Stimulated activated CD8-positive, alpha-beta memory T cell treated with anti-CD3 and anti-CD28 coated beads, Interleukin-15, amount 100 ng/mL, for 48 hours (primary cell): ENCODE results near the gene CAT.

Experiments
- DNase-seq, 2 donors: peaks; one replicate each; pipeline ENCODE4 v3.0.0-alpha.2; 2020; ENCODE audit warnings: low read depth in 2 of 2

CAT gene

DNA sequence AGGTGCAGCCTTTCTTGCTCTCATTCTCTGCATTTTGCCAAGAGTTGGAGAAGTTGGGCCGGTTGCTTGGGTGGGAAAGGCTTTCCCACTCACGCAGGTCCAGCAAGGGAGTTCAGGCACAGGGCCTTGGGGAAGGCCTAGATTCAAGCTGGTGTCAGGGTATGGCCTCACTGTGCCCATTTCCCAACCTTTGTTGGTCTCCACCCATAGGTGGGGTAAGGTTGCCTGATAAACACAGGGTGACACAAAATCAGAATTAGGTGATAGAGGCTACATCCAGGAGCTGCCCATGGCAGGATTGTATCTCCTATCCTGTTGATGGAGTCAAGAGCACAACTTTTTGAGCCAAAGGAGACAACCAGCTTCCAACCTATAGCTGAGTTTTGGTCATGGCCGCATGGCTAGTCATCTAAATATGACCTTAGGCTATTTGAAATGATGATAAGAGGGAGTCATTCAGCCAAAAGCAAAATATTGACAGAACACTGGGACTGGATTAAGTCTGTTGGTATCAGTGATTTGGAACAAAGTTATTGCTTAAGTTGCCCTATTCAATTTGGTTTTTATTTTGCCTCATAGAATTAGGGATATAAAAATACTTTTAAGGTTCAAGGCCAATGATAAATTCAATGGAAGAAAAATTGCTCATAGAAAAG is 20.9 kb downstream of the CAT start:
- DNase-seq = no peak

DNA sequence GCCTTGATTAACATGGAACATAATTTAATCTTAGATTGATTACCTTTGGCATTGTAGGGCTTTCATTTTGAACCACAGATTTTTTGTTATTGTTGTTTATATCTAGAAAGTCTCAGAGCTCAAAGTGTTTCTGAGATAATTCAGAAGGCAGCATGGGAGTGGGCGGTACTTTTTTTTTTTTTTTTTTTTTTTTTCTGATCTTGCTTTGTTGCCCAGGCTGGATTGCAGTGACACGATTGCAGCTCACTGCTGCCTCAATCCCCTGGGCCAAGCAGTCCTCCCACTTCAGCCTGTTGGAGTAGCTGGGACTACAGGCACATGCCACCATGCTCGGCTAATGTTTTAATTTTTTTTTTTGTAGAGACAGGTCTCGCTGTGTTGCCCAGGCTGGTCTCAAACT is 21.5 kb downstream of the CAT start:
- no peak for DNase-seq

DNA sequence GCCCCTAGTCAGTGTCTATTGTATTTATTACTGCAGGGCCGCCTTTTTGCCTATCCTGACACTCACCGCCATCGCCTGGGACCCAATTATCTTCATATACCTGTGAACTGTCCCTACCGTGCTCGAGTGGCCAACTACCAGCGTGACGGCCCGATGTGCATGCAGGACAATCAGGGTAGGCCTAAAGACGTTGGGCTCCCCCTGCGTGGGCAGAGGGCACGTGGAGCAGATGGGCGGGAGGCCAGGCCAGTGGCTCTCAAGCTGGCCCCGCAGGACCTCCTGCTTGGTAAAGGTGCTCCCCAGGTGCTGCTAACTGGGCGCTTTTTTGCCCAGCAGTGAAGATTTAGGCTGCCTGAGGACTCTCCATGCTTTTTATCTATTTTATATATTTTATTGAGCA is 22.5 kb downstream of the CAT start:
- DNase-seq = no peak

DNA sequence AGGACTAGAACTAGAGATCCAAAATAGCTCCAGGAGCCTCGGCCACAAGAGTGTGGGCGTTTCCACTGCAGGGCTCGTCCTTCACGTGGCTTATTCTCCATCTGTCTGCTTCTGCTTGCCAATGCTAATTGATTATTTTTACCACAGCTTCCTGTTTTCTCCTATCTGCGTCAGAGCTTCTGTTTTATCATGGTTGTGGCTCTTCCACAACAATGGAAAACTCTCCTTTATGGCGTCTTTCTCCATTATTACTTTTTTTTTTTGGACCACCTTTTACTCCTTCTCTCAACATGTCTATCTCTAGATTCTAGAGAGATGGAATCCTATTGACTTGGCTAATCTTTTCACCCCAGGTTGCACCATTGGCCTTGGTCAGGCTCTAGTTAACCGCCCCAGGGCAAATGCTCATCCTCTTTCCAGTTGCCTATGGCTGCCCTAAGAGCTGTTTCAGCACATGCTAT is 25.9 kb downstream of the CAT start:
- DNase-seq = no peak

DNA sequence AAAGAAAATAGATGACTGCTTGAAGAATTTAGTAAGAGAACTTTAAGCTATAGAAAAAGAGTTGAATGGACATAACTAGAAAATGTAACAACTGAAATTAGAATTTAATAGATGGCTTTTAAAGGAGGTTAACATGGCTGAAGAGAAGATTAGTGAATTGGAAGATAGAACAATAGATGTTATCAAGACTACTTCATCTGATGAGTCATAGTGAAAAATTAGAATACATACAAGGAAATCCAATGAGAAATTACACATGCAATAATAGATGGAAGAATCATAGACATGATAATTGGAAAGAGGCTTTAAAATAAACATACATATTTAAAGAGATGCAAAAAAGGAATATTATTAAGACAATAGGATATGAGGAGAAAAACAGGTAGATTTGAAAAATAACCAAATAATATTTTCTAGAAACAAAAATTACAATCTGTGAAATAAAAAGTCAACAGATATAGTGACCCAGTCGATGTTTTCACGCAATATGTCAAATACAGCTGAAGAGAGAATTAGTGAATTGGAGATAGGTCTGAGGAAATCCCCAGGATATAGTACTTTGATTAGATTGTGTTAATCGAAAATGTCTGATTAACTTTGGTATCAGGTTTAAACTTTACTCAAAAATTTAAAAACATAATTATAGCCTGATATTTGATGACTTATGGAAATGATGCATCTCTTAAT is 28.2 kb downstream of the CAT start:
- no peak for DNase-seq

DNA sequence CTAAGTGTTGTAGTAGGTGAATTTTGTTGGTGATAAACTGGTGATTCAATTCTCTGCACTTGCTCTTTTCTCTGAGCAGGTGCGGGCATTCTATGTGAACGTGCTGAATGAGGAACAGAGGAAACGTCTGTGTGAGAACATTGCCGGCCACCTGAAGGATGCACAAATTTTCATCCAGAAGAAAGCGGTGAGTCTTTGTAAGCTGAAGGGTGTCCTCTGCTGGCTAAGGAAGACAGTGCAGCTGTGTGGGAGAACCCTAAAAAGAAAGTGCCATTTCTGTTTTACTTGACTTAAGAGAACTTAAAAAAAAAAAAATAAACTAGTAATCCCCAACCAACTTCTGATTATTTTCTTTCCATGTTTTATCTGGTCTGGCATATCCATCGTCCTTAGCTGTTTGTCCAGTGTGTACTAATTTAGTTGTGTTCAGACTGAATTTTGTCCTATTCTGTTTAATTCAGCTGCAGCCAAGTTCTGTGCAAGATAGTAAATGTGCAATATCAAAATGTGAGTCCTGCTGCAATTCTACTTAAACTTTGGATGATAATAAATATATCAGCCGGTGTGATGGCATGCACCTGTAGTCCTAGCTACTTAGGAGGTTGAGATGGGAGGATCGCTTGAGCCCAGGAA is 29.6 kb downstream of the CAT start:
- DNase-seq = no peak

DNA sequence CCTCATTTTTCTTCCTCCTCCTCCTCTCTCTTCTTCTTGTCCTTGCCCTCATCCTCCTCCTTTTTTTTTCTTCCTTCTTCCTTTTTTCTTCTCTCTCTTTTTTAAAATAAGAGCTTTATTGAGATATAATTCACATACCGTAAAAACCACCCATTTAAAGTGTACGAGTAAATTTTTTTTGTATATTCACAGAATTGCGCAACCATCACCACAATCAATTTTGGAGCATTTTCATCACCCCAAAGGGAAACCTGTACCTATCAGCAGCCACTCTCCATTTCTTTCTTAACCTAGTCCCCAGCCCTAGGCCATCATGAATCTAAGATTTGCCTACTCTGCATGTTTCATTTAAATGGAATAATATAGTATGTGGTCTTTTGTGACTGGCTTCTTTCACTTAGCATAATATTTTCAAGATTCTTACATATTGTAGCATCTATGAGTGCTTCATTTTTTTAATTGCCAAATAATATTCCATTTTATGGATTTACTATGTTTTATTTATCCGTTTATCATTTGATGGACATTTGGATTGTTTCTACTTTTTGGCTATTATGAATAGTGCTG is 35.0 kb downstream of the CAT start:
- DNase-seq = no peak

DNA sequence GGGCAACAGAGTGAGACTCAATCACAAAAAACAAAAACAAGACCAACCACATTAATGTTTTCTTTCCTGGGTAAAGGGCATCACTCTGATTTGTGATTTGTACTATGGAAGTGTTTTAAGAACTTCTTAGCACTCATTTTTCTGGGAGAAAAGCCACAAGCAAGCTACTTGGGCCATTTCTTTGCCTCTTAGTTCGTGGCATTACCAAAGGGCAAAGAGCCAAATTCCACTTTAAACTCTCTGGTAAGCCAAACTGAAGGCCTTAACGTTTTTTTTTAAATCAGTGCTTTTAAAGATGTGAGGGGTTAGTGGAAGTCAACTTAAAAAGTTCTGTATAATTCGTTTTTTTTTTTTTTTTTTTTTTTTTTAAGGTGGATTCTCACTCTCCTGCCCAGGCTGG is 36.9 kb downstream of the CAT start:
- no peak for DNase-seq

DNA sequence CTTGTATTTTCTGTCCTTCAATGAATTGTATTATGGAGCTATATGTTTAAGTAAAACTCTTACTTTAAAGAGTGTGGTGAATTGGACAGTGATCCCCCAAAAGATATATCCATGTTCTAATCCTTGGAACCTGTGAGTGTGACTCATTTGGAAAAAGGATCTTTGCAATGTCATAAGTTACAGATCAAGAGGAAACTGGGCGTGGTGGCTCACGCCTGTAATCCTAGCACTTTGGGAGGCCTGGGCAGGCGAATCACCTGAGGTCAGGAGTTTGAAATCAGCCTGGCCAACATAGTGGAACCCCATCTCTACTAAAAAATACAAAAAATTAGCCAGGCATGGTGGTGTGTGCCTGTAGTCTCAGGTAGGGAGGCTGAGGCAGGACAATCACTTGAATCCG is 38.1 kb downstream of the CAT start:
- no peak for DNase-seq

DNA sequence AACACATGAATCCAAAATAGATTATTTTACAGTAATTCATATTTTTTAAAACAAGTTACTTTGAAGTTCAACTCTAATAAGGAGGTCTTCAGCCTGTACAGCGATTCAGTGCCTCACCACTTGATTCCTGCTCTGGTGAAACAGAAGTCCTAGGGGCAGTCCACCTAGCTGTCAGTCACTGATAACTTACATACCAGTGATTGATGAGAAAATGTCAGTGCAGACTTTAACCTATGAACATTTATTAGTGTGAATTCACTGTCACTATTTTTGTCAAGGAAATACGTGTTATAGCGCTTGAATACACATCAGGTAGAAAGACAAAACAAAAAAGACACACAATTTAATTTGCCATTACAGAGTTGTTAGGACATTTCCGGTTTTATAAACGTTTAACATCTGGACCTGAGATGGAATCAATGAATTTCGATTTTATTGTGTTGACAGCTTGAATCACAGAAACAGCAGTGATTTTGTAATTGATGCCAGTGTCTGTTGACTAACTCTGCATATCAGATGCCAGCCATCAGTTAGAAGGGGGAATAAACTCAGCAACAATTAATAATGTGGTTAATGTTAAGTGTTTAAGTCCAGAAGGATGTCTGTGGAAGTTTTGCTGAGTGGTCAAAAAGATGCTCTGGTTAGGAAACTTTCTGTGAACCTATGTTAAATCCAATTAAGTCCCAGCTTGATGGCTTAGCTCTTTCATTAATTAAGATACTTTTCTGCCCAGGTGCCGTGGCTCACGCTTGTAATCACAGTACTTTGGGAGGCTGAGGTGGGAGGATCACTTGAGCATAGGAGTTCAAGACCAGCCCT is 40.3 kb downstream of the CAT start:
- DNase-seq = no peak

DNA sequence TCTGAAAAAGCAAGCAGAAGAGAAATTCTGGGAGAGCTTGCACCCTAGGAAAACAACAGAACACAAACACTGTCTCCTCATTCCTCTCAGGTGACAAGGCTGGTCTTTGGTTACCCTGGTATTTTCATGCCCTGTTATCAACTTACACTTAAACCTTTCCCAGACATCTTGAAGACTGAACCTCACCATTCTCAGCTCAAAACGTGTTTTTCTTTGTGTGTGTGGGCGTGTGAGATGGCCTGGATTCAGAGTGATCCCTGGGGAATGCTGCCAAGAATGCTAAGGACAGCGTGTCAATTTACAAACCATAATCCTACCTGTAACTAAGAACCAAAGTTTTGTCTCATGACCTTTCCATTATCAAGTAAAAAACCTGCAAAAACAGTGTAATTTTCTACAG is 41.6 kb downstream of the CAT start:
- no peak for DNase-seq

DNA sequence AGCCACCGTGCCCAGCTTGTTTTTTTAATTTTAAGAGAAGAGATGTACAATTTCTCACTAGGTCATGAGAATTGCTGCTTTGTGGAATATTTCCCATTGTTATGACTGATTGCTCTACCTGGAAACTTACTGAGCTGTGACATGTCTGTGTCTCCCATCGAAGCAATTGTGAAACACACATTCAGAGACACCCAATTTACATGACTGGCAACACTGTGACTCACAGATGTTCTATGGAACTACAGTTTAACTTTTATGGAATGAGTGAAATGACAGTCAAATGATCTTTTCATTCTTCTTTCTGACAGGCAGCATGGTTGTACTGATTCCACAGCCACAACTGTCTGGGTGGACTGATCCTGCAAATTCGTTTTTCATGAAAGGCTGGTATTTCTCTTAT is 42.6 kb downstream of the CAT start:
- DNase-seq = no peak

DNA sequence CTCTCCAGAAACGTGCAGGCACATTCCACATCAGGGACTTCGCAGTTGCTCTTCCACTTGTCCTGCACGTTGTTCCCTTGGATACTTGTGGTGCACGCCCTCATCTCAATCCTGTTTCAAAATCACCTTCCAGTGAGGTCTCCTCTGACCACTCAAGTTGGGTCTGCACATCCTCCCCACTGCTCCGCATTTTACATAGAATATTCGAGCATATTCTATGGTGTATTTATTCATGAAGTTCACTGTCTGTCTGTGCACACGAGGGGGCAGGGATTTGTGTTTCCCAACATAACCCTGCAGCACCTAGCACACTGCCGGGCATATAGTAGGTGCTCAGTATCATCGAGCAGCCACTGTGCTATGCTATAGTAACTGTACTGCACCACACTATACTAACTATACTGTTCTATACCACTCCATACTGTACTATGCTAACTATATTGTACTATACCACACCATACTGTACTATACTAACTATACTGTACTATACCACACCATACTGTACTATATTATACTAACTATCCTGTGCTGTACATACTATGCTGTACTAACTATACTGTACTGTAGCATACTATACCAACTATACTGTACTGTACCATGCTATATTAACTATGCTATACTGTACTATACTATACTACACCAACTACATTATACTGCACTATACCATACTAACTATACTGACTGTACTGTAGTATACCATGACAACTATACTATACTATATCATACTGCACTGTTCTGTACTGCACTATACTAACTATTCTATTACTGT is 44.6 kb downstream of the CAT start:
- DNase-seq = no peak

DNA sequence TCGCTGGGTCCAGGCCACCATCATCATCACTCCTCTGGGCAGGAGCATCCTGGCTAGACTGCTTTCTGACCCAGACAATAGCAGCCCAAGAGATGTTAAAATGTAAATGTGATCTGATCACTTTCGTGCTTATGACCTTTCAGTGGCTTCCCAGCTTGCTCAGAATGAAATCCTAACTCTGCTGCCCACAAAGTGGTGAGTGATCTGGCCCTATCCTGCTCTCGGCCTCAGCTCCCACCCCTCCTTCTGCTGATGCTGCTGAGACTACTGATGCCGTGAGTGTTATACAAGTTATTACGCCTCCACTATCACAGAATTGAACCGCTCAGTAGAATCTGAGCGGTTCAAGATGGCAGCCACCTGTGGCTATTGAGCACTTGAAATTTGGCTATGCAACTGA is 48.7 kb downstream of the CAT start:
- DNase-seq = no peak

DNA sequence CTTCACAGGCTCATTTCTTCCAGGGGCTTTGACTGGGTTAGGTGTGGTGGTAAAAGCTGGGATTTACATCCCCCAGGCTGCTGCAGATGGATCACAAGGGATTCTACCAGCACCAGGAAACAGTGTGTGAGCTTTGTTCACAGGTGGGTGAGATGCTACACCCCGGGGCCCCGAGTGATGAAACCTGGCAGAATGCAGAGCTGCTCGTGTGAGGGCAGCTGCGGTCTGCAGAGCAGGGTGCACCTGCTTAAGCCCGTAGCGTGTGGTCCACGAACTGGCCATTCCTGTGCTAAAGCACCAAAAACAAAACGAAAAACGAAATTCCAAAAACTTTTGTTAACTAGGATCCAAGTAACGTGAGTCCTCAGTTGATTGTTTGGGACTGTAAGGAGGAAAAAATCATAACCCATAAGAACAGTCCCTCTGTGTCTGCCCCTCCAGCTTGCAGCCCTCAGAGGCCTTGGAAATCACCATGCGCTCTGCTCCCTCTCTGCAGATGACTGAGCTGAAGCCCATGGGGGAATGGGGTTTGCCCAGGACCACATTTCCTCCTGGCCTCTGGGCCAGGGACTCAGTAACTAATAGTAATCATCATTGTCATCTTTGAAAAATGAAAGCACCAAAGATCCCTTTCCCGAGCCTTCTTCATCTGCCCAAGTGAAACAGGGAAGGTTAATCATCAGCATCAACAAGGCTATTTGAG is 50.3 kb downstream of the CAT start:
- no peak for DNase-seq

DNA sequence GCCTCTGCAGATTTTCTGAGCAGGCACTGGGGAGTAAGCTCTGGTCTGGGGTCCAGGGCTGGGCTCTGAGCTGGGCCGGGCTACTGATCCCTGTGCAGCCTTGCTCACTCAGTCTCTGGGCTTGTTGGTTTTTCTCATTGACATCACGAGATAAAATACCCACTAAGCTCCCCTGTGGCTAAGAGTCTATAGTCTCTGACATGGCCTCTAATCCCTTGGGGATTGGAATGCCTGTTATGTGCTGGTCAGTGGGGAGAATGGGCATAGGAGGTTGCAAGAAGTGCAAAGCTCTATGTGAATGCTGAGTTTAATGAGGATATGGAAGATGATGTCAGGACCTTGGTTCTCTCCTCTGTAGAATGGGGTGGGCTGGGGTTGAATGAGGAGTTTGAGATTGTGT is 51.6 kb downstream of the CAT start:
- no peak for DNase-seq

DNA sequence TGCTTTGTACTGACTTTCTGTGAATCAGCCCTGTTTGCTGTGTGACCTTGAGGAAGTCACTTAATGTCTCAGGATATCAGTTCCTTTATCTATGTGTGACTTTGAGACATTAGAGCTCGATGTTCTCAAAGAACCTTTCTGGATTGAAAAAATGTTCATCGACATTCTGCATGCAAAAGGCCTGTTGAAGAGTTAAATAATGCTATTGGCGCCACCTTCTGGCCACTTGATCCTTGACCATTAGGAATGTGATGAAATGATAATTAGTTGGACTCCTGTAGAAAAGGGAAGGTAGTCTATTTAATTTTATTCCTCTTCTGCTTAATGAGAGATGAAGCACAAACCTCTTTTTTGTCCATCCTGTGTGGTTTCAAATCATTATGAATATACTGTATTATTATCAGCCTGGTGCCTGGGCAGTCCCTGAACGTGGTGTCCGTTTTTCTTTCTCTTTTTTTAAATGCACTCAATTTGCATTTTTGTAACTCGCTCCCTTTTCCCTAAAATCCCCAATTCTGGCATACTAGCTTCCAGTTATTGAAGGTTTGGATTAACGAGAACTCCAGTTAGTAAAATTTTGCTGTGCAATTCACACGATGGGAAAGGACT is 54.2 kb downstream of the CAT start:
- peak in 1 of 2 donors; percentile 6 for DNase-seq

DNA sequence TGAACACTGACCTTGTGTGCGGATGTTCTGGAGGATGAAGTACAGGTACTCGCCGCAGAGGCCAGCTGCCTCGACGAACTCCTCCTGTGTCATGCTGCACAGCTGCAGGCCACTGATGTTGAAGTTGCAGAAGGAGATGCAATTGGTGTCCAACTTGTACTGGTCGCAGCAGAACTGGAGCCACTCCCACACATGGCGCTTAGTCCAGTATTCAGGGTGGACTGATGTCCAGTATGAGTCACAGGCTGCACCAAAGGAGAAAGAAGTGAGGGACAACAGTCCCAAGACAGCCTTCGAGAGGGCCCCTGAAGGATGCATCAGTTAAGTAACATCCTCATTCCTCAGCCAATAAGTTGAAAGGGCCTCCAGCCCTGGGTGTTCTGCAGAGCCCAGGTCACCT is 54.7 kb downstream of the CAT start:
- no peak for DNase-seq

DNA sequence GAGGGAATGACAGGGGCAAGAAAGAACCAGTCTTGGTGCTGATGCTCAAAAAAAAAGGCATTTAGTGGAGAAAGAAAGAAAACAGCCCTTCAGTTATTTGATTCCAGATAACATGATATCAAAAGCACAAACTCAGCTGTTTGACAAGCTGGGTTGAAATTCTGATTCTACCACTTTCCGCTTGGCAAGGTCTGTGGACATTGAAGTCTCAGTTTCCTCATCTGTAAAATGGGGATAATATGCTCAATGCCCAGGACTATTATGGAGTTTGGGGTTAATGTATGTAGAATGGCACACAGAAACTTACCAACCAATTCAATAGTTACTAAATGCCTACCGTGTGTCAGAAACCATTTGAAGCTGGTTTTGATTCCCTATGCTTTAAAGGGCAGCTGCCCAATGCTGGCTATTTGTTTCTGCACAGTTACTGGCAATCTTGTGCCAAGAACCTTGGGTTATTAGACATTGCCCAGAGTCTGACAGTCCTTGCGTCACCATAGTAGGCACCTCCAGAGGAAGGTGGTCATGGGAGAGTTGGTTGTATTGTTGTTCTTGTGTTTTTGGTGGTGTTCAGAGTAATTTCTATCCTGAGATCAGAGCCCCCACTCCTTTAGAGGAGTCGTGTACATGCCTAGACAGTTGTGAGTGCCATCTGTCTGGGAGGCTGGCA is 55.3 kb downstream of the CAT start:
- no peak for DNase-seq

DNA sequence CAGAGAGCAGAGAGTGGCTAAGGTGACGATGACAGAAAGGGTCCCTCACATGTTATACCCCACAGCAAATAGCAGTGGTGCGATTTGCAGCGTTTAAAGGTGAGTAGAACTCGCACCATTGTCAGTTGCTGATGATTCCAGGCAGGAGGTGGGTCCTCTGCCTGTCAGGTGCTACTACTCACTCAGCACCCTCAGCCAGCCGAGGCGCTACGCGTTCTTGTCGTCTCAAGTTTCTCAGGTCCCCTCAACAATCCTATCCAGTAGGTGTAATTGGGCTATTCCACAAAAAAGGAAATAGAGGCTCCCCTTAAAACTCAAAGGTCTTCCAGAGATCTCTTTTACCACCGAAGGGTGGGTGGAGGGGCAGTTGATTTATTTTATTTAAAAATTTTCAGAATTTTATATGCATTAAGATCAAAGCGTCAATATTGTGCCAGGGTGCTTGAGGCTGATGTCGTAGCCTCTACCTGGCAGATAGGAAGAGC is 56.5 kb downstream of the CAT start:
- no peak for DNase-seq
